Smooth muscle cell of the pulmonary artery (primary cell): ENCODE measurements around the gene CYP26B1. TPM values are rescaled to one million over a fixed set of nuclear protein-coding genes. Genes with fewer than 3 reads are reported as not detected.

Experiments used
- total RNA-seq: library from RNA; depleted of rRNA; stranded (reverse); fragments of >200 nt; gene quantifications from 2 replicates; pipeline ENCODE4 v1.2.3, GENCODE V29; 2014

CYP26B1 gene, protein sequence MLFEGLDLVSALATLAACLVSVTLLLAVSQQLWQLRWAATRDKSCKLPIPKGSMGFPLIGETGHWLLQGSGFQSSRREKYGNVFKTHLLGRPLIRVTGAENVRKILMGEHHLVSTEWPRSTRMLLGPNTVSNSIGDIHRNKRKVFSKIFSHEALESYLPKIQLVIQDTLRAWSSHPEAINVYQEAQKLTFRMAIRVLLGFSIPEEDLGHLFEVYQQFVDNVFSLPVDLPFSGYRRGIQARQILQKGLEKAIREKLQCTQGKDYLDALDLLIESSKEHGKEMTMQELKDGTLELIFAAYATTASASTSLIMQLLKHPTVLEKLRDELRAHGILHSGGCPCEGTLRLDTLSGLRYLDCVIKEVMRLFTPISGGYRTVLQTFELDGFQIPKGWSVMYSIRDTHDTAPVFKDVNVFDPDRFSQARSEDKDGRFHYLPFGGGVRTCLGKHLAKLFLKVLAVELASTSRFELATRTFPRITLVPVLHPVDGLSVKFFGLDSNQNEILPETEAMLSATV
- 1.1 and 4.9 TPM in 2 replicates for total RNA-seq

DNA sequence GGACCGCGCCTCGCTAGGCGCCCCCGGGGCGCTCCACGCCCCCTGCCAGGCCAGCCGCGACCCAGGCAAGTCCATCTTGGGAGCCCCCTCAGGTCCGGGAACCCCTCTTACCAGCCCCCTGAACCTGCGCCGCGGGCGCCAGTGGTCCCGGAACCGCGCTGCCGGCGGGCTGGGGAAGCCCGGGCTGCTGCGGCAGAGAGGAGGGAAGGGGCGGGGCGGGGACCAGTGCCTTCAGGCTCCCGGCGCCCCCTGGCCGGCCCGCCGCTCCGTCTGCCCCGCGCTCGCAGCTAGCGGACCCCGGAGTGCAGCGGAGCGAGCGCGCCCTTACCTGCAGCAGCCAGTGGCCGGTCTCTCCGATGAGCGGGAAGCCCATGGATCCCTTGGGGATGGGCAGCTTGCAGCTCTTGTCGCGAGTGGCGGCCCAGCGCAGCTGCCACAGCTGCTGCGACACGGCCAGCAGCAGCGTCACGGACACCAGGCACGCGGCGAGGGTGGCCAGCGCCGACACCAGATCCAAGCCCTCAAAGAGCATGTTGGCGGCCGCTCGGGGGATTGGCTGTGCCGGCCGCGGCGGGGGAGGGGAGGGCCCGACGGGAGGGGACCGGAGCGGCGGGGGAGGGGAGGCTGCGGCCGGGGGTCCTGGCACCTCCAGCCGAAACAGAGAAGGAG lies at the start of gene CYP26B1:
Gene CYP26B1, minus strand, starts transcription at position 560 of the 669 bp plus-strand sequence. Its CDS starts 28 bp downstream, at position 532.

